ENCODE measurements around the gene WDR62. TPM values are rescaled to one million over a fixed set of nuclear protein-coding genes. Genes with fewer than 3 reads are reported as not detected.

The WDR62 gene
- polyA plus RNA-seq, 1 experiment: 1.2 TPM

DNA sequence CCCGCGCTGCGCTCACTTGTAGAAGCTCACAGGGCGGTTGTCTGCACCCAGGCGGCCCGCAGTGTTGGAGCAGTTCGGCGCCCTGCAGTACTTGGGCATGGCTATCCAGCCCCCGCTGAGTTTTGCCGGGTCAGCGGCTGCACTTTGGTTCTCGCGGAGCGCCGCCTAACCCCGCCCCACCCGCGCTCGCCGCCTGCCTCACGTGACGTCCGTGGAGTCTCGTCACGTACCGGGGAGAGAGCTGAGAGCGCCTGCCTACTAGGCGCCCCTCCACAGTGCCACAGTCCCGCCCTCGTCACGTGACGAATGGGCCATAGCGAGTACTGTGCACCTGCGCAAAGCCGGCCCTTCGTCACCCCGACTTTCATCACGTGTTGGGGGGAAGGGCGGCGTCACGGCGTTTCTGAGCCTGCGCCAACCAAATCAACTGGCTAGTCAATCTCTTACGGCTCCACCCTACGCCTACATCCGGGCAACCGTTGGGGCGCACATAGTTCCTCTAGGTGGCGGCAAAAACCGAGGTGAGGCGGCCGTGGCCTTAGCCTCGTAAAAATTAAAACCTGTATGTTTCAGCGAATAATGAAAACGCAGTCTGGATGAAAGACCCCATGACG, 471 bp upstream of the WDR62 start, which contains the start of gene THAP8:
THAP8 (minus strand) TSS at position 167 of the 614 bp plus-strand sequence; CDS start at position 99, 68 bp downstream.
- H3K27me3 ChIP-seq (ENCODE audit: control insufficient read depth, insufficient read depth, low read length): no peaks in the 10 kb centered on the region
- peak; percentile 99 for DNase-seq (ENCODE audit: low read depth, low spot score)
- peak within 1 kb of the TSS; percentile 97 for H3K27ac ChIP-seq (ENCODE audit: low read depth, low read length)
- CTCF ChIA-PET: interaction anchor here (0.9 to 1.7 kb wide), 6 partner anchors 10 to 116 kb away, joined by 3 to 5 read pairs (median 3); no protein-coding TSS in a partner anchor
- TF ChIP-seq, protein P1, sequence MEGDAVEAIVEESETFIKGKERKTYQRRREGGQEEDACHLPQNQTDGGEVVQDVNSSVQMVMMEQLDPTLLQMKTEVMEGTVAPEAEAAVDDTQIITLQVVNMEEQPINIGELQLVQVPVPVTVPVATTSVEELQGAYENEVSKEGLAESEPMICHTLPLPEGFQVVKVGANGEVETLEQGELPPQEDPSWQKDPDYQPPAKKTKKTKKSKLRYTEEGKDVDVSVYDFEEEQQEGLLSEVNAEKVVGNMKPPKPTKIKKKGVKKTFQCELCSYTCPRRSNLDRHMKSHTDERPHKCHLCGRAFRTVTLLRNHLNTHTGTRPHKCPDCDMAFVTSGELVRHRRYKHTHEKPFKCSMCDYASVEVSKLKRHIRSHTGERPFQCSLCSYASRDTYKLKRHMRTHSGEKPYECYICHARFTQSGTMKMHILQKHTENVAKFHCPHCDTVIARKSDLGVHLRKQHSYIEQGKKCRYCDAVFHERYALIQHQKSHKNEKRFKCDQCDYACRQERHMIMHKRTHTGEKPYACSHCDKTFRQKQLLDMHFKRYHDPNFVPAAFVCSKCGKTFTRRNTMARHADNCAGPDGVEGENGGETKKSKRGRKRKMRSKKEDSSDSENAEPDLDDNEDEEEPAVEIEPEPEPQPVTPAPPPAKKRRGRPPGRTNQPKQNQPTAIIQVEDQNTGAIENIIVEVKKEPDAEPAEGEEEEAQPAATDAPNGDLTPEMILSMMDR (IDR thresholded peaks at IDR 0.05; ENCODE audit: low read depth, low read length): peak; percentile 60
- H3K4me3 ChIP-seq (ENCODE audit: low read depth, low read length): peak within 1 kb of the TSS; percentile 83
- H3K9me3 ChIP-seq (ENCODE audit: control insufficient read depth, insufficient read depth, low read length): no peaks in the 10 kb centered on the region; the same call in 1 of the 2 replicates
- POLR2A ChIA-PET: interaction anchor here (0.7 to 1.5 kb wide), 7 partner anchors 10 to 74 kb away, joined by 3 to 10 read pairs (median 7); partner anchors contain the start of genes ALKBH6 and SDHAF1

DNA sequence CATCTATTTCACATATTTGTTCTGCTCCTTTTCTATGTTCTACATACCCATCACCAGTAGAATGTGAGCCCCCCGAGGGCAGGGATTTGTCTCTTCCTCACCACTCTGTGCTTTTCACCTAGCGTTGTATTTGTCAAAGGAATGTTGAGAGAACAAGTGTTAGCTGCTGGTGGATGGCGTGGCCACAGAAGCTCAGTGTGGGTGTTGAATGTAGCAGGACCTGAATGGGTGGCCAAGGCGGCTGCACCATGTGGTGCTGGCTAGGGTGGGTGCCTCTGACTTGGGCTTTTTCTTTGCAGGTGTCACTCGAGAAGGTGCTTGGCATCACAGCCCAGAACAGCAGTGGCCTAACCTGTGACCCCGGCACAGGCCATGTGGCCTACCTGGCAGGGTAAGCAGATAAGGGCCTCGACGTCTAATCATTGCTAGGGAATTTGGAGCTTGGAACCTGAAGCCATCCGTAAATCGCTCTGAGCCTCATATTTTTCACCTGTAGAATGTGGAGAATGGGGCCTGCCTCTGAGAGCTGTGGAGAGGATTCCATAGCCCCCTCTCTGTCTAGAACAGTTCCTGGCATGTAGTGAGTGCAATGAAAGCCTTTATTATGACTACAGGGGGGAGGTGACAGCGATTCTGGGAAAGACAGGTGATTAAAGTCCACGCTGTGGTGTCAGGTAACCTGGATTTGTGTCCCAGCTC, 3.9 kb downstream of the WDR62 start:
- no peak for DNase-seq (ENCODE audit: low read depth, low spot score)
- POLR2A ChIA-PET: no interaction called here
- TF ChIP-seq, protein P1 (IDR thresholded peaks at IDR 0.05; ENCODE audit: low read depth, low read length): no peak
- Histone ChIP-seq H3K4me3 (ENCODE audit: low read depth, low read length) (no peak overlapping the region), H3K9me3 (ENCODE audit: control insufficient read depth, insufficient read depth, low read length) (no peaks in the 10 kb centered on the region; the same call in 1 of the 2 replicates), H3K27ac (ENCODE audit: low read depth, low read length) (no peak overlapping the region), H3K27me3 (ENCODE audit: control insufficient read depth, insufficient read depth, low read length) (no peaks in the 10 kb centered on the region)
- CTCF ChIA-PET: interaction anchor here (0.6 to 3.5 kb wide), 5 partner anchors 29 to 113 kb away, joined by 3 to 38 read pairs (median 5); no protein-coding TSS in a partner anchor

DNA sequence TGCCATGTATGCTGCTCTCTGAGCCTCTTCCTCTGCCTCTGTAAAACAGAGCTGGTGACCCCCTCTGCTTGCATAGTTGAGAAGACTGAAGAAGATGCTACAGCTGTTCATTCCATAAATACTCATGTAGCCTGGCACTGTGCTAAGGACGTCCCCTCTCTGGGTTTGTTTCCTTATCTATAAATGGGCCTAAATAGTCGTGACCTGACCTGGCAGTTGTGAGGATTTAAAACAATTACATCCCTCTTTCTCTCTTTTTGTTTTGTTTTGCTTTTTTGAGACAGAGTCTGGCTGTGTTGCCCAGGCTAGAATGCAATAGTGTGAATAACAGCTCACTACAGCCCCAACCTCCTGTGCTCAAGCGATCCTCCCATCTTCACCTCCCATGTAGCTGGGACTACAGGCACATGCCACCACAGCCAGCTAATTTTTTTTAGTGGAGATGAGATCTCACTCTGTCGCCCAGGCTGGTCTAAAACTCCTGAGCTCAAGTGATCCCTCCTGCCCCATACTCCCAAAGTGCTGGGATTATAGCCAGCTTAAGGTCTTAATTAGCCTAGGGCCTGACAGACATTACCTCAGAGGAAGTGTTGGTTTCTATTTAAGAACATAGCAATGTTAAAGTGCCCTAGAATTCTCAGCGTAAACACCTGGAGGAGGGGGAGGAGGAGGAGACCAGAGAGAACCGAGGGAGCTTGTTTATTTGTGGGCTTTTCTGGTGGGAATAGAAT, 4.6 kb downstream of the WDR62 start:
- ChIA-PET POLR2A (no interaction called here), CTCF (interaction anchor here (0.5 to 3.5 kb wide), 6 partner anchors 29 to 142 kb away, joined by 3 to 38 read pairs (median 4); no protein-coding TSS in a partner anchor)
- H3K9me3 ChIP-seq (ENCODE audit: control insufficient read depth, insufficient read depth, low read length): no peaks in the 10 kb centered on the region
- TF ChIP-seq, protein P1 (IDR thresholded peaks at IDR 0.05; ENCODE audit: low read depth, low read length): no peak
- no peak overlapping the region for H3K4me3 ChIP-seq (ENCODE audit: low read depth, low read length)
- no peak overlapping the region for H3K27ac ChIP-seq (ENCODE audit: low read depth, low read length)
- no peak for DNase-seq (ENCODE audit: low read depth, low spot score)
- H3K27me3 ChIP-seq (ENCODE audit: control insufficient read depth, insufficient read depth, low read length): no peaks in the 10 kb centered on the region

- Histone ChIP-seq H3K27me3 (ENCODE audit: control insufficient read depth, insufficient read depth, low read length) (no peaks in the 10 kb centered on the region), H3K27ac (ENCODE audit: low read depth, low read length) (no peak overlapping the region), H3K4me3 (ENCODE audit: low read depth, low read length) (no peak overlapping the region), H3K9me3 (ENCODE audit: control insufficient read depth, insufficient read depth, low read length) (no peaks in the 10 kb centered on the region)
- CTCF ChIA-PET: interaction anchor here (0.8 to 3.5 kb wide), 5 partner anchors 10 to 108 kb away, joined by 3 to 38 read pairs (median 6); no protein-coding TSS in a partner anchor
- TF ChIP-seq, protein P1 (IDR thresholded peaks at IDR 0.05; ENCODE audit: low read depth, low read length): peak; percentile 80
- POLR2A ChIA-PET: no interaction called here
- peak; percentile 29 for DNase-seq (ENCODE audit: low read depth, low spot score)
Measured at GRCh38 chr19:36060430-36060829, 5.7 kb downstream of the WDR62 start.

All from AG04450 (cell line).